ENCODE results near the gene PDX1.

The PDX1 gene

DNA sequence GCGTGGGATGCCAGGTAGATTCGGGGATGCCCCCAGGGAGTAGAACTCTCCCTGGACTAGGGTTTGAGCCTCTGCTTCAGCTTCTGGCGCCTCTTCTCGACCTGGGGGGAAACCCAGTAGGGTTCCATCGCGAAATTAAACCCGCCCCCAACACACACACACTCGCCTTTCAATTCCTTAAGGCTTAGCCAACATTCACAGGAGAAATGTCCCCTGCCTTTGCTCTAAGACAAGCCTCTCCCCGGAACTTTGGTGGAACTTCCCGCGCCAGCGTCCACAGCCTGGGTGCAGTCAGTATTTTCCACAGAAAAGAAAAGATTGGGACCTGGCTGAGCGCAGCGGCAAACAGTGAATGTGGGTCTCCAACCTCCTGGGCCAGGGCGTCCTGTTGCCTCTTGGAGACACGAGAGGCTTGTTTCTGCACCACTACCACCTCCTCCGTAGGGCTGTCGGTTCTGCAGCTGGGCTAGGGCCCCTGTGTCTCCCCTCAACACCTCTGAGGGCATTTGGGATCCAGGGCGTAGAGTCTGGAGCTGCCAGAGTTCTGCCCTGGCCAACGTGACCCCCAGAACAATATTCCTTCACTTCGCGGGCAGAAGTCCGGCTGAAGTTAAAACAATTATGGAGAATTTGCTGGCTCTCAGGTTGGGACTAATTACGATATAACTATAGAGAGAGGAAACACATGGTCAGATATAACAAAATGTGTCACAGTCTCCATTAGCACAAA is 3.2 kb downstream of the PDX1 start:
- TF ChIP-seq, protein P1, sequence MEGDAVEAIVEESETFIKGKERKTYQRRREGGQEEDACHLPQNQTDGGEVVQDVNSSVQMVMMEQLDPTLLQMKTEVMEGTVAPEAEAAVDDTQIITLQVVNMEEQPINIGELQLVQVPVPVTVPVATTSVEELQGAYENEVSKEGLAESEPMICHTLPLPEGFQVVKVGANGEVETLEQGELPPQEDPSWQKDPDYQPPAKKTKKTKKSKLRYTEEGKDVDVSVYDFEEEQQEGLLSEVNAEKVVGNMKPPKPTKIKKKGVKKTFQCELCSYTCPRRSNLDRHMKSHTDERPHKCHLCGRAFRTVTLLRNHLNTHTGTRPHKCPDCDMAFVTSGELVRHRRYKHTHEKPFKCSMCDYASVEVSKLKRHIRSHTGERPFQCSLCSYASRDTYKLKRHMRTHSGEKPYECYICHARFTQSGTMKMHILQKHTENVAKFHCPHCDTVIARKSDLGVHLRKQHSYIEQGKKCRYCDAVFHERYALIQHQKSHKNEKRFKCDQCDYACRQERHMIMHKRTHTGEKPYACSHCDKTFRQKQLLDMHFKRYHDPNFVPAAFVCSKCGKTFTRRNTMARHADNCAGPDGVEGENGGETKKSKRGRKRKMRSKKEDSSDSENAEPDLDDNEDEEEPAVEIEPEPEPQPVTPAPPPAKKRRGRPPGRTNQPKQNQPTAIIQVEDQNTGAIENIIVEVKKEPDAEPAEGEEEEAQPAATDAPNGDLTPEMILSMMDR (IDR thresholded peaks at IDR 0.05; ENCODE audit: low read depth, low read length, missing control alignments): no peak
- no peak for DNase-seq (ENCODE audit: low read depth)
- no peak overlapping the region for H3K4me3 ChIP-seq (ENCODE audit: low read depth, low read length)

DNA sequence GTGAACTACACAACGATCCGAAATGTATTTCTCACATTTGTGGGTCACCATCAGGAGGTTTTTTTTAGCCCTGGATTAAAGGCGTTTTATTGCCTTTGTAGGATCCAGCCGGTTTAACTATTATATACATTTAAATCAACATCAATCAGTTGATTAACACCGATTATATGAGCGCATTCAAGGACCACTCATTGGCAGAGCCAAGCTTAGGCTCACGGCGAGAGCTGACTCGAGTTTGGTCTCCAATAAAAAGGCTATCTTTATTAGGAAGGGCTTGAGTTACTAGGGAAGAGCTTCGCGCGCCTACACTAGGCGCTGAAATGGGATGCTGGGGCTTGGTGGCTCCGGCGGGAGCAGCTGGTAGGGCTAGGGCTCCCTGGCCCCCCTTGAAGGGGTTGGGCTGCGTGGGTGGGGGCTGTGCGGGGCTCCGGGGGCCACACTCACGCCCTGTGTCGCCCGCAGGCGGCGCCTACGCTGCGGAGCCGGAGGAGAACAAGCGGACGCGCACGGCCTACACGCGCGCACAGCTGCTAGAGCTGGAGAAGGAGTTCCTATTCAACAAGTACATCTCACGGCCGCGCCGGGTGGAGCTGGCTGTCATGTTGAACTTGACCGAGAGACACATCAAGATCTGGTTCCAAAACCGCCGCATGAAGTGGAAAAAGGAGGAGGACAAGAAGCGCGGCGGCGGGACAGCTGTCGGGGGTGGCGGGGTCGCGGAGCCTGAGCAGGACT is 4.2 kb downstream of the PDX1 start:
- no peak overlapping the region for H3K4me3 ChIP-seq (ENCODE audit: low read depth, low read length)
- TF ChIP-seq, protein P1 (IDR thresholded peaks at IDR 0.05; ENCODE audit: low read depth, low read length, missing control alignments): no peak
- no peak for DNase-seq (ENCODE audit: low read depth)

DNA sequence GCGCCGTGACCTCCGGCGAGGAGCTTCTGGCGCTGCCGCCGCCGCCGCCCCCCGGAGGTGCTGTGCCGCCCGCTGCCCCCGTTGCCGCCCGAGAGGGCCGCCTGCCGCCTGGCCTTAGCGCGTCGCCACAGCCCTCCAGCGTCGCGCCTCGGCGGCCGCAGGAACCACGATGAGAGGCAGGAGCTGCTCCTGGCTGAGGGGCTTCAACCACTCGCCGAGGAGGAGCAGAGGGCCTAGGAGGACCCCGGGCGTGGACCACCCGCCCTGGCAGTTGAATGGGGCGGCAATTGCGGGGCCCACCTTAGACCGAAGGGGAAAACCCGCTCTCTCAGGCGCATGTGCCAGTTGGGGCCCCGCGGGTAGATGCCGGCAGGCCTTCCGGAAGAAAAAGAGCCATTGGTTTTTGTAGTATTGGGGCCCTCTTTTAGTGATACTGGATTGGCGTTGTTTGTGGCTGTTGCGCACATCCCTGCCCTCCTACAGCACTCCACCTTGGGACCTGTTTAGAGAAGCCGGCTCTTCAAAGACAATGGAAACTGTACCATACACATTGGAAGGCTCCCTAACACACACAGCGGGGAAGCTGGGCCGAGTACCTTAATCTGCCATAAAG is 4.8 kb downstream of the PDX1 start:
- DNase-seq (ENCODE audit: low read depth): no peak
- no peak overlapping the region for H3K4me3 ChIP-seq (ENCODE audit: low read depth, low read length)
- TF ChIP-seq, protein P1 (IDR thresholded peaks at IDR 0.05; ENCODE audit: low read depth, low read length, missing control alignments): no peak

DNA sequence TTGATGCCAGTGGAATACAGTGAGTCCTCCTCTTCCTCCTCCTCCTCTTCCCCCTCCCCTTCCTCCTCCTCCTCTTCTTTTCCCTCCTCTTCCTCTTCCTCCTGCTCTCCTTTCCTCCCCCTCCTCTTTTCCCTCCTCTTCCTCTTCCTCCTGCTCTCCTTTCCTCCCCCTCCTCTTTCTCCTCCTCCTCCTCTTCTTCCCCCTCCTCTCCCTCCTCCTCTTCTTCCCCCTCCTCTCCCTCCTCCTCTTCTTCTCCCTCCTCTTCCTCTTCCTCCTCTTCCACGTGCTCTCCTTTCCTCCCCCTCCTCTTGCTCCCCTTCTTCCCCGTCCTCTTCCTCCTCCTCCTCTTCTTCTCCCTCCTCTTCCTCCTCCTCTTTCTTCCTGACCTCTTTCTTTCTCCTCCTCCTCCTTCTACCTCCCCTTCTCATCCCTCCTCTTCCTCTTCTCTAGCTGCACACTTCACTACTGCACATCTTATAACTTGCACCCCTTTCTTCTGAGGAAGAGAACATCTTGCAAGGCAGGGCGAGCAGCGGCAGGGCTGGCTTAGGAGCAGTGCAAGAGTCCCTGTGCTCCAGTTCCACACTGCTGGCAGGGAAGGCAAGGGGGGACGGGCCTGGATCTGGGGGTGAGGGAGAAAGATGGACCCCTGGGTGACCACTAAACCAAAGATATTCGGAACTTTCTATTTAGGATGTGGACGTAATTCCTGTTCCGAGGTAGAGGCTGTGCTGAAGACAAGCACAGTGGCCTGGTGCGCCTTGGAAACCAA is 5.6 kb downstream of the PDX1 start:
- no peak overlapping the region for H3K4me3 ChIP-seq (ENCODE audit: low read depth, low read length)

DNA sequence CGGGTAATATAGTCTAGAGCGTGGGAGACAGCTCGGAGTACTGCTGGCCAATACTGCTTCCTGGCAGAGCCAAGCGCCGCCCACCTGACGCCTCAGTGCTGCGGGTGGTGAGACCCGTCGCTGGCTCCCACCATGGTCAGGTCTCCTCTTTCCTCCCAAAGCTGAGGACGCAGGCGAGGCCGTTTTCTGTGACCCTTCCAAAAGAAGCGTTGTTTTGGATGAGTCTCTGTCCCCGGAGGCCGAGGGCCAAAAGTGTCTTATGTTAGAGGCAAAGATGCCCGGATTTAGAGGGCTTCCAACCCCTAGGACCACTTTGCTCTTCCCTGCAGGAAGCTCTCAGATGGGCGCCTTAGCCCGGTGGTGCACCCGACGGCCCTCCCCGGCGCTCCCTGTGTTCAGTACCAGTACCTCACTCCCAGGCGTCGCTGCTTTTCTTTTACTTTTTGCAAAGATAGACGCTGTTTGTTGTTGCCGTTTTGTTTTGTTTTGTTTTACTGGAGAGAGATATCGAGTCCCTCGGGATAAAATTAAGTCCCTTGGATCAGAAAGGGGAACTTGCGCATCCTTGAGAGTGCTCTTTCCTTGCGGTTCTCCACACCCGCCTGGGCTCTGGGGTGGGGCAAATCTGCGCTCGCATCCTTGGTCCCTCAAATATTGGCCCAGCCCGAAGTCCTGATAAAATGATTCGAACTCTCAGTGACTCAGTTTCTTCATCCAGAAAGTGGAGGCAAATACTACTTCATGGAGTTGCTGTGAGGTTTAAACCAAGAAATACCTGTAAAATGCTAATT is 7.0 kb downstream of the PDX1 start:
- no peak overlapping the region for H3K4me3 ChIP-seq (ENCODE audit: low read depth, low read length)
- TF ChIP-seq, protein P1 (IDR thresholded peaks at IDR 0.05; ENCODE audit: low read depth, low read length, missing control alignments): no peak
- DNase-seq (ENCODE audit: low read depth): no peak

More for the DNA sequence above, 5.6 kb downstream of the PDX1 start:
- DNase-seq (ENCODE audit: low read depth): no peak
- TF ChIP-seq, protein P1 (IDR thresholded peaks at IDR 0.05; ENCODE audit: low read depth, low read length, missing control alignments): no peak
